RPMI7951 (cell line): ENCODE results near the gene KLF16. TPM values are rescaled to one million over a fixed set of nuclear protein-coding genes. Genes with fewer than 3 reads are reported as not detected.

Experiments used
- DNase-seq: peaks from one replicate; pipeline ENCODE4 v3.0.0-alpha.2; 2012; ENCODE audit warnings: low read depth
- total RNA-seq: library from RNA; depleted of rRNA; stranded (reverse); fragments of >200 nt; shearing (Covaris generic); gene quantifications from 2 replicates; pipeline ENCODE4 v1.2.3, GENCODE V29; 2014

Gene KLF16
- total RNA-seq, 1 experiment from 2014 or later = 2.9 TPM

DNA sequence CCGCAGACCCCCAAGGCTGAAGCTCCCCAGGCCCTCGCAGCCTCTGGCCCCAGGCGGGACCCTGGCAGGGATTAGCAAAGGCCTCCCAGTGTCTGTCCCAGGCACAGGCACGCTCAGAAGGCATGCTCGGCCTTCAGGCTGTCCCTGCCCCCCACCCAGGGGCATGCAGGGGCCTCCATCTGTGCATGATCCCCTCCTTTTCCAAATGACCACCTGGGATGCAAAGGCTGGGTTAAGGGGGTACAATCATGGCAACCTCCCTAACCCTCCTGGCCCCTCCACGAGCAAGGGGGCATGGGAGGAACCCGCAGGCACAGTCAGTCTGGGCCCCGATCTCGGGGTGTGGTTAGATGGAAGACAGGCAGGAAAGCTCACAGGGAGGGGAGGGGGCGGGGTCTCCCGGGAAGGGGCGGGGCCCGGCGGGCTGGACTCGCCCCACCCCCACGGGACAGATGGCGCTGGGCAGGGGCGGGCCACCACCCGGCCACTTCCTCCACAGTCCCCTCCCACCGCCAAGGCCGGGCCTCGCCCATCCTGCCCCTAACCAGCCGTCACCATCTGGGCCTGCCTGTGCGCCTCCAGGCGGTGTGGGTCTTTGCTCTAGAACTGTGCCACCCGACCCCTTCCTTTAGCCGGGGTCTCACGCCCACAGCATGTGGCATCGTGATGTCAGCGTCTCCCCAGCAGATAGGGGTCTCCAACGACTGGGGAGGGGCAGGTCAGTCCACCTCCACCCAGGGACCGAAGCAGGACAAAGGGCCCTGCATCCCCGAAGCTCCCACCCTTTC, 8.1 kb downstream of the KLF16 start:
- DNase-seq = peak; percentile 90

- DNase-seq = peak; percentile 41
Measured at GRCh38 chr19:1854542-1855039, 8.8 kb downstream of the KLF16 start.

DNA sequence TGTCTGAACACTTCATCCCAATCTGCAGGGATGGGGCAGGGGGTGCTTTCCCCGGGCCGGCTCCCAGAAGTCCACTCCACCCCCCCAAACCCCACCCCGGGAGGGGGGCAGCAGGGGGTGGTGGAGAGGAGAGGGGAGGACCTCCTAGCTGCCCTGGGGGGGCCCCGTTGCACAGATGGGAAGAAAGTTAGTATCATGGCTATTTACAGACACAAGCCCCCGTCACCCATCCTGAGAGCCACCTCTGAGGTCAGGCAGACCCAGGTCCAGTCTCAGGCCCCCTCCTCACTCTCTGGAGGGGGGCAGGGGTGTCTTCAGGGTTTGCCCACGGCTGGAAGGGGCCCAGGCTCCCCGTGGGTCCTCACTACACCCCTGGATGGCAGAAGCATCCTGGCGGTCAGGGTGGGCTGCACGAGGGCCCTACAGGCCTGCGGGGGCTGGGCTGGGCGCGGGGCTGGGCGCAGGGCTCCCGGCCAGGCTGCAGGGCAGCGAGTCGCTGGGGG, 9.3 kb downstream of the KLF16 start:
- no peak for DNase-seq

DNA sequence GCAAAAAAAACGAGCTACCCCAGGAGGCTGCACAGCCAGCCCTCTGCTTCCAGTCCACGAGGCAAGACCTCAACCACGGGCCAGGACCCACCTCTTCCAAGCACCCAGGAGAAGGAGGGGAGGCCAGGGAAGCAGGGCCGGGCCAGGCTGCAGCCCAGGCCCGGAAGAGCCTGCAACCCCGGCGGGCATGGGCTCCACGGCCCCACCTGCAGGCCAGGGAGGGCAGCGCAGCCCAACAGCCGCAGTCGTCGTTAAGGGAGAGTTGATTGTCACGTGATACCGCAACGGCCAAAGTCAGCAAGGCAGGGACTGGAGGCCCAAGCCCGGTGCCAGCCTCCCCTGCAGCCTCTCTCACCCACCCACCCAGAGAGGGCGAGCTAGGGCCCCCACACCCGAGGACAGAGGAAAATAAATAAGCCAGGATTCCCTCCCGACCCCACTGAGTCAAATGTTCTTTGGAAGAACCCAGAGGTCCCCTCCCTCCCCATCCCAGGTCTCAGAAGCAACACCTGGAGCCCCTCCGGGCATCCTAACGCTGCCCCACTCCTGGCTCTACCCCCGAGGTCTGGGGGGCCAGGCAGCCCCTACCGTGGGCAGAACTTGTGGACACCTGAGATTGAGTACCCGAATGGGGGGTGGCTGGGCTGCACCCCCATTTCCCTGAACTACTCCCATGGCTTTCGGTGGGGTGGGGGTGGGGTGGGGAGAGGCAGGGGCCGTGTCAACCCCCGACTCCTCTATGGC, 9.9 kb downstream of the KLF16 start:
- DNase-seq = peak; percentile 67

GRCh38 chr19:1852581-1853128, 10.7 kb downstream of the KLF16 start:
- DNase-seq = no peak

GRCh38 chr19:1851654-1852580, 11.5 kb downstream of the KLF16 start:
- DNase-seq = no peak

DNA sequence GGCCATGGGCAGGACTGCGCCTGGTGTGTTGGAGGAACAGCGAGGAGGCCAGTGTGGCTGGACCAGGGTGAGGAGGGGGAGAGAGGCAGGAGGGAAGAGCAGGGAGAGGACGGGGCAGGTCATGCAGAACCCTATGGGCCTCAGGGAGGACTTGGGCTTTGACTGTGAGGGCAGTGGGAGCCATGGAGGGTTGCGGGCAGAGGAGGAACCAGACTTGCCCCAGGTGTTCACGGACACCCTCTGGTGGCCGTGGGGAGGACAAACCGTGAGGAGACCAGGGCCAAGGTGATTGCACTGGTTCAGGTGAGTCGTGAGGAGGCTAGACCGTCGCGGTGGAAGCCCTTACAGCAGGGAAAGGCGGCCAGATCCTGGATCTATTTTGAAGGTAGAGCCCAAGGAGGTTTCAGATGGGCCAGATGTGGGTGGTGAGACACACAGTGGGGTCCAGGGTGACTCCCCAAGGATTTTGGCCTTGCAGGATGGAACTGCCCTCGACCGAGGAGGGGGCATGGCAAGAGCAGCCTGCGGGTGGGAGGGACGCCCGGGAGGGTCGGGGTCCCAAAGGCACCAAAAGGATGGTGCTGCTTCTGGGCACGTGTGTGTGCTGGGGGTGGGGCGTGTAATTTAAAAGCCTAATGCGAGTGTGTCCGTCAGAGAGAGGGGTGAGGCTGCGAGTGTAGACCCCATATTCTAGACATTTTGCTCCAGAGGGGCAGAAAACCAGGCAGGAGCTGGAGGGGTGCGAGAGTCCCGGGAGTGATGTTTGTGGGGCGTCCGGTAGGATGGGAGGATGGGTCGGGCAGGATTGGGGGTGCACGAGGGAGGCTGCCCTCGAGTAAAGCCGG, 12.3 kb downstream of the KLF16 start:
- no peak for DNase-seq

DNA sequence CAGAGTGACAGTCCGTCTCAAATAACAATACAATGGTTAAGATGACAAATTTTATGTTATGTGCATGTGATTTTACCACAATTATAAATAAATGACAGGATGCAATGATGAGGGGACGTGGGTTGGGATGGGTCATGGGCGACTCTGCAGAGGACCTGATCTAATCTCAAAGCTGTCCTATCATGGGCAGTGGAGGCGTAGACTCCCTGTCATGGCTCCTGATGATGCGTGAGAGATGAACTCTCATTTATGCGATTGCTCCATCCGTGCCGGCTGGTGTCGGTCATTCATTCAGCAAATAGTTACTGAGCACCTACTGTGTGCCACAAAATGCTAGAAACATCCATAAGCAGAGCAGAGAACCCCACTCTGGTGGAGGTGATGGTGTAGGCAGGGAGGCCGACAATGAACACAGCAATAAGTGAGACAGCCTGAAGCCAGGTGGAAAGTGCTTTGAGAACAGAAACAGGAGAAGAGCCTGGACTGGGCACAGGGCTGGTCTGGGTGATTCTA, 13.4 kb downstream of the KLF16 start:
- no peak for DNase-seq

- DNase-seq = no peak
Measured at GRCh38 chr19:1849132-1849474, 14.3 kb downstream of the KLF16 start.

- peak; percentile 90 for DNase-seq
Measured at GRCh38 chr19:1848399-1849131, 14.8 kb downstream of the KLF16 start, which contains the start of gene REXO1. REXO1 (minus strand) TSS chr19:1848483; CDS start chr19:1848358, 125 bp downstream.

DNA sequence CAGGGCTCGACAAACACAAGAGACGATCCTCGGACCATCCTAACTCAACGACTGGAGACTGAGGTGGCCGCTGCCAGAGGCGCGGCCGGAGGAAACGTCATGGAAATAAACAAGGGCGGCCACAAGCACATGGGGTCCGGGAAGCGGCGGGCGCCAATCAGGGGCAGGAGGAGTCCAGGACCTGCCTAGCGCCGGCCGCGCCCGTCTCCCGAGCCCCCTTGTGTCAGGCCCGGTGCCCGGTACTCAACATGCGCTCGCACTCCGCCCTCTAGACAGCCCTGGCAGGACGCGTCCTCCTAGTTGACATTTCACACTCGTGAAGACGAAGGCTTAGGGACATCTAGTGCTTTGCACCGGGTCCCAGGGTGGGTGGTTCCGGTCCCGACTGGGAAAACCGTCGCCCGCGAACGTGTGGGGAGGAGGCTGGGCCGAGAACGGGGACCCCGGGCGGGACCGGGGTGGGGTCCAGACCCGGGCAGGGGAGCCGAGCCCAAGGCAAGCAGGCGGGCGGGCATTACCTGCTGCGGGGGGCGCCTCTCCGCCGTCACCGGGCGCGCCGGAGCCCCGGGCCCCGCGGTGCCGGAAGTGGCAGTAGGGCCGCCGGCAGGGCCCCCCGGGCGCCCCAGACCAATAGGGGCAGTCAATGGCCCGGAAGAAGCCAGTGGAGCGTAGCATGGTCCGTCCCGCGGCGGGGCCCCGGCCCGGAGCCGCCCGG, 15.5 kb downstream of the KLF16 start:
- peak; percentile 55 for DNase-seq

- DNase-seq = no peak
Measured at GRCh38 chr19:1847348-1847683, 16.1 kb downstream of the KLF16 start.

GRCh38 chr19:1846517-1847204, 16.7 kb downstream of the KLF16 start:
- DNase-seq = no peak

DNA sequence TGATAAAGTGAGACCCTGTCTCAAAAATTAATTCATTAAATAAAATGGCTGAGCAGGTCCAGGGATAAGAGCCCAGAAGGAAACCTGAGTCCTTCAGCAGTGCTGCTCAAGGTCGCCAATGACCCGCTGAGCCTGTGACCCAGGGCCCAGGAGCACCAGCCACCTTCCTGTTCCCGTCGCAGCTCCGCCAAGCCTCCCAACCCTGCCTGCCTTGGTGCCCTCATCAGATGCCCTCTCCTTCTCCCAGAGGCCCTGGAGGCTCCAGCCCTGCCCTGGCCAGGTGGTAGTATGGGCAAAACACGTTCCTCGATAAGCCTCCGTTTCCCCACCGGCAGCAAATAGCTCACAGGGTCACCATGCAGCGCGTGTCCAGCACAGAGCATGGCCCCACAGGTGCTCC, 17.7 kb downstream of the KLF16 start:
- DNase-seq = no peak

GRCh38 chr19:1845125-1845515, 18.3 kb downstream of the KLF16 start:
- no peak for DNase-seq

- DNase-seq = no peak
Measured at GRCh38 chr19:1844513-1845124, 18.8 kb downstream of the KLF16 start.

- DNase-seq = no peak
Measured at GRCh38 chr19:1843646-1844394, 19.6 kb downstream of the KLF16 start.
